Fibroblast of mammary gland (primary cell): Measurements from ENCODE around the gene SSR3.
A peak's percentile ranks its signal among the peaks of the same experiment; 100 is the strongest.

ENCODE experiments used
- DNase-seq: peaks from one replicate; pipeline ENCODE4 v3.0.0-alpha.2; 2010; ENCODE audit warnings: low read depth
- H3K4me3 ChIP-seq: 2 replicates; pipeline ENCODE4 v1.5.1; 2011; ENCODE audit warnings: low read depth, mild to moderate bottlenecking, low read length, moderate library complexity; ENCODE audit not compliant: control insufficient read depth
- CTCF ChIP-seq: conservative IDR thresholded peaks from 2 replicates; pipeline ENCODE4 v1.5.1; 2011; ENCODE audit warnings: low read depth, low read length, inconsistent platforms; ENCODE audit not compliant: control insufficient read depth, insufficient read depth

The SSR3 gene

GRCh38 chr3:156527060-156527459 lies 27.9 kb downstream of the SSR3 start:
- H3K4me3 ChIP-seq = no peak overlapping the region
- no peak for TF ChIP-seq CTCF
- DNase-seq = no peak

GRCh38 chr3:156525808-156526207 lies 29.1 kb downstream of the SSR3 start:
- TF ChIP-seq CTCF = no peak
- peak; percentile 40 for DNase-seq

GRCh38 chr3:156522673-156523072 lies 32.2 kb downstream of the SSR3 start:
- TF ChIP-seq CTCF = no peak
- no peak overlapping the region for H3K4me3 ChIP-seq
- DNase-seq = no peak

More at GRCh38 chr3:156525808-156526207, 29.1 kb downstream of the SSR3 start:
- H3K4me3 ChIP-seq = no peak overlapping the region

- H3K4me3 ChIP-seq = no peak overlapping the region
- no peak for TF ChIP-seq CTCF
- no peak for DNase-seq
These were observed 35.2 kb downstream of the SSR3 start for GRCh38 chr3:156519758-156520162.

GRCh38 chr3:156518726-156519125 lies 36.2 kb downstream of the SSR3 start:
- no peak overlapping the region for H3K4me3 ChIP-seq
- DNase-seq = peak; percentile 80
- TF ChIP-seq CTCF = no peak

- DNase-seq = peak; percentile 25
- TF ChIP-seq CTCF = no peak
These were observed 38.0 kb downstream of the SSR3 start for GRCh38 chr3:156516961-156517360.

GRCh38 chr3:156516284-156516683 lies 38.6 kb downstream of the SSR3 start:
- no peak overlapping the region for H3K4me3 ChIP-seq
- TF ChIP-seq CTCF = no peak
- peak; percentile 40 for DNase-seq

More at GRCh38 chr3:156516961-156517360, 38.0 kb downstream of the SSR3 start:
- no peak overlapping the region for H3K4me3 ChIP-seq
